ENCODE measurements around the gene ITGA3.

GRCh38 chr17:50079334-50080095, 23.6 kb downstream of the ITGA3 start:
- TF ChIP-seq, protein P1, sequence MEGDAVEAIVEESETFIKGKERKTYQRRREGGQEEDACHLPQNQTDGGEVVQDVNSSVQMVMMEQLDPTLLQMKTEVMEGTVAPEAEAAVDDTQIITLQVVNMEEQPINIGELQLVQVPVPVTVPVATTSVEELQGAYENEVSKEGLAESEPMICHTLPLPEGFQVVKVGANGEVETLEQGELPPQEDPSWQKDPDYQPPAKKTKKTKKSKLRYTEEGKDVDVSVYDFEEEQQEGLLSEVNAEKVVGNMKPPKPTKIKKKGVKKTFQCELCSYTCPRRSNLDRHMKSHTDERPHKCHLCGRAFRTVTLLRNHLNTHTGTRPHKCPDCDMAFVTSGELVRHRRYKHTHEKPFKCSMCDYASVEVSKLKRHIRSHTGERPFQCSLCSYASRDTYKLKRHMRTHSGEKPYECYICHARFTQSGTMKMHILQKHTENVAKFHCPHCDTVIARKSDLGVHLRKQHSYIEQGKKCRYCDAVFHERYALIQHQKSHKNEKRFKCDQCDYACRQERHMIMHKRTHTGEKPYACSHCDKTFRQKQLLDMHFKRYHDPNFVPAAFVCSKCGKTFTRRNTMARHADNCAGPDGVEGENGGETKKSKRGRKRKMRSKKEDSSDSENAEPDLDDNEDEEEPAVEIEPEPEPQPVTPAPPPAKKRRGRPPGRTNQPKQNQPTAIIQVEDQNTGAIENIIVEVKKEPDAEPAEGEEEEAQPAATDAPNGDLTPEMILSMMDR (IDR thresholded peaks at IDR 0.05; ENCODE audit: low read length): peak; percentile 100
- TF ChIP-seq EZH2 (IDR thresholded peaks at IDR 0.05; ENCODE audit: borderline replicate concordance, low read length): no peak
